Measurements from ENCODE around the gene KRT74.

DNA sequence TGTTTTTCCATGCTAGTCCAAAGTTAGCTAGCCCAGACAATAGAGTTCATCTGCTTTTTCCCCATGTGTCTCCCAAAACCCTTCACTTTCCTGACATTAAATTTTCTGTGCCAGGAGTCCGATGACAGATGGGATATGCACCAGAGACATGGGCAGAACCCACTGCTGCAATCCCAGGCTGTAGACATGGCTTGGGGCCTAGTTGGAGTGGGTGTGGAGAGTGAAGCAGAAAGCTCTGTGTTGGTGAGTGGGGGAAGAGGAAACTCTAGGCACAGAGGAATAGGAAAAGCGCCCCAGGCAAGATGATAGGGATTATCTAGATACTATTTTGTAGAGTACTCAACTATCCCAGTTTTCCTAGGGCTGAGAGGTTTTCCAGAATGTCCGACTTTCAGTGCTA, 4.8 kb upstream of the KRT74 start:
- TF ChIP-seq POLR2AphosphoS5 (IDR thresholded peaks at IDR 0.05; ENCODE audit: borderline replicate concordance, low read depth, low read length): no peak
- no peak for TF ChIP-seq EZH2 (IDR thresholded peaks at IDR 0.05)
- TF ChIP-seq FOXP2 (optimal IDR thresholded peaks at IDR 0.05; ENCODE audit: control extremely low read depth, extremely low read length, insufficient read depth): no peak

Measured in SK-N-MC (cell line).